Activated CD8-positive, alpha-beta T cell treated with anti-CD3 and anti-CD28 coated beads for 36 hours (primary cell): ENCODE results near the gene FARP1. TPM values are rescaled to one million over a fixed set of nuclear protein-coding genes. Genes with fewer than 3 reads are reported as not detected.

ENCODE experiments used
- ATAC-seq: fragments of 200-7000 bp; cut with Tn5 transposase; one replicate; pipeline ENCODE4 v1.10.0; 2021; ENCODE audit warnings: mild to moderate bottlenecking, moderate library complexity
- CTCF ChIA-PET: fragments of 350-600 bp; sonication (Branson Sonifier 250); formaldehyde crosslinking; loops from one replicate; lab custom pipeline; 2021; ENCODE audit warnings: antibody characterized with exemption; lab: Charles Lee
- POLR2A ChIA-PET: fragments of 350-600 bp; sonication (Branson Sonifier 250); formaldehyde crosslinking; loops from one replicate; lab custom pipeline; 2021; ENCODE audit warnings: antibody characterized with exemption; lab: Charles Lee
- DNase-seq: peaks from one replicate; pipeline ENCODE4 v3.0.0-alpha.2; 2020
- H3K27ac Mint-ChIP-seq: one replicate; pipeline ENCODE4 v1.8.0; 2021; ENCODE audit warnings: mild to moderate bottlenecking, mixed read lengths
- H3K27me3 Mint-ChIP-seq: one replicate; pipeline ENCODE4 v1.8.0; 2021; ENCODE audit warnings: mixed read lengths
- H3K36me3 Mint-ChIP-seq: one replicate; pipeline ENCODE4 v1.8.0; 2021; ENCODE audit warnings: low read depth, mixed read lengths
- H3K4me1 Mint-ChIP-seq: one replicate; pipeline ENCODE4 v1.8.0; 2021; ENCODE audit warnings: low read depth, mixed read lengths
- H3K4me3 Mint-ChIP-seq: one replicate; pipeline ENCODE4 v1.8.0; 2021; ENCODE audit warnings: mild to moderate bottlenecking, moderate library complexity, mixed read lengths
- H3K9me3 Mint-ChIP-seq: one replicate; pipeline ENCODE4 v1.8.0; 2021; ENCODE audit warnings: mixed read lengths
- CTCF ChIP-seq: fragments of 200-600 bp; IDR thresholded peaks from one replicate; pipeline ENCODE4 v1.8.0; 2022; ENCODE audit warnings: antibody characterized with exemption, mild to moderate bottlenecking
- intact Hi-C: fragments of 100-400 bp; cut with micrococcal nuclease; formaldehyde crosslinking; loops from one replicate; pipeline ENCODE4 v1.10.0; 2022
- total RNA-seq, 2 experiments: library from RNA; stranded (reverse); gene quantifications; one replicate each; pipeline ENCODE4 v1.2.3, GENCODE V29; 2021

FARP1 gene
- total RNA-seq, 2 experiments from 2014 or later: 0.27 to 0.43 TPM

GRCh38 chr13:98144801-98145350 is 2.0 kb downstream of the FARP1 start:
- CTCF ChIA-PET: no interaction called here
- POLR2A ChIA-PET: no interaction called here
- H3K36me3 Mint-ChIP-seq: no peaks in the 10 kb centered on the region
- intact Hi-C loops: no loop called here
- H3K27ac Mint-ChIP-seq: no peak overlapping the region
- ATAC-seq (no peak), DNase-seq (no peak)
- TF ChIP-seq CTCF: no peak
- H3K9me3 Mint-ChIP-seq: no peaks in the 10 kb centered on the region
- peaks cover 3% of the 10 kb centered on the region for H3K4me1 Mint-ChIP-seq
- H3K4me3 Mint-ChIP-seq: no peak overlapping the region
- H3K27me3 Mint-ChIP-seq: peaks cover 47% of the 10 kb centered on the region

- Mint-ChIP-seq H3K4me1 (peaks cover 3% of the 10 kb centered on the region), H3K36me3 (no peaks in the 10 kb centered on the region), H3K4me3 (no peak overlapping the region), H3K27me3 (peaks cover 41% of the 10 kb centered on the region), H3K9me3 (no peaks in the 10 kb centered on the region), H3K27ac (no peak overlapping the region)
- POLR2A ChIA-PET: interaction anchor here (0.5 kb wide), 1 partner anchor 187 kb away, joined by 3 read pairs; no protein-coding TSS in a partner anchor
- ATAC-seq (no peak), DNase-seq (no peak)
- CTCF ChIA-PET: interaction anchor here (1.0 kb wide), 1 partner anchor 10 kb away, joined by 3 read pairs; no protein-coding TSS in a partner anchor
- TF ChIP-seq CTCF: no peak
- intact Hi-C loops: no loop called here
These were observed 4.6 kb downstream of the FARP1 start for GRCh38 chr13:98147521-98147920.

- no peak for TF ChIP-seq CTCF
- ChIA-PET POLR2A (no interaction called here), CTCF (no interaction called here)
- Mint-ChIP-seq H3K9me3 (no peaks in the 10 kb centered on the region), H3K4me3 (no peak overlapping the region), H3K27ac (no peak overlapping the region), H3K4me1 (no peaks in the 10 kb centered on the region), H3K36me3 (no peaks in the 10 kb centered on the region), H3K27me3 (peaks cover 23% of the 10 kb centered on the region)
- DNase-seq (no peak), ATAC-seq (no peak)
- intact Hi-C loops: no loop called here
These were observed 8.1 kb downstream of the FARP1 start for GRCh38 chr13:98150832-98151479.

GRCh38 chr13:98155475-98156109 is 12.7 kb downstream of the FARP1 start:
- H3K9me3 Mint-ChIP-seq: no peaks in the 10 kb centered on the region
- ATAC-seq (no peak), DNase-seq (no peak)
- H3K27me3 Mint-ChIP-seq: peaks cover 18% of the 10 kb centered on the region
- H3K4me1 Mint-ChIP-seq: no peaks in the 10 kb centered on the region
- intact Hi-C loops: no loop called here
- ChIA-PET POLR2A (no interaction called here), CTCF (no interaction called here)
- H3K27ac Mint-ChIP-seq: no peak overlapping the region
- no peak overlapping the region for H3K4me3 Mint-ChIP-seq
- no peak for TF ChIP-seq CTCF
- H3K36me3 Mint-ChIP-seq: no peaks in the 10 kb centered on the region

GRCh38 chr13:98156259-98156658 is 13.4 kb downstream of the FARP1 start:
- intact Hi-C loops: no loop called here
- ChIA-PET POLR2A (no interaction called here), CTCF (no interaction called here)
- Mint-ChIP-seq H3K36me3 (no peaks in the 10 kb centered on the region), H3K4me1 (no peaks in the 10 kb centered on the region), H3K4me3 (no peak overlapping the region), H3K9me3 (no peaks in the 10 kb centered on the region), H3K27ac (no peak overlapping the region), H3K27me3 (peaks cover 16% of the 10 kb centered on the region)
- ATAC-seq: no peak
- TF ChIP-seq CTCF: no peak
- DNase-seq: no peak
